KG1 (cell line): ENCODE results near the gene MISP3.

ENCODE experiments used
- DNase-seq: peaks from one replicate; lab custom pipeline; 2025; lab: John Stamatoyannopoulos, UW

MISP3 gene

DNA sequence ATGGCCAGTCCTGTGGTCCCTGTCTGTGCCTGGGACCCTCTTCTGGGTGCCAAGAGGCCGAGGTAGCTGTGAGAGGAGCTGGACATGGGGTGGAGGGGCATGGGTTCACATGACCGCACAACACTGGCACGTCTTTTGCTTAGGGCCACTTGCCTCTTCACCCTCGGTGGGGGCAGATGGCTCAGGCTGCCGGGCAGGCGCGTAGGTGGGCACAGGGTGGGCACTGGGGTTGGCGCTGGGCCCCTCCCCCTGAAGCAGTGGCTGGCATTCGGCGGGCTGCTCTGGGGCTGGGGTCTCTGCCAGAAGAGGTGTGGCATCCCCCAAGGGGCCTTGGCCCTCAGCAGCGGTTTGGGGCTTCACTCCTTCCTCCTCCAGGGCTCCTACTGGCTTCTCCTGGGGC lies 19.1 kb upstream of the MISP3 start:
- no peak for DNase-seq

DNA sequence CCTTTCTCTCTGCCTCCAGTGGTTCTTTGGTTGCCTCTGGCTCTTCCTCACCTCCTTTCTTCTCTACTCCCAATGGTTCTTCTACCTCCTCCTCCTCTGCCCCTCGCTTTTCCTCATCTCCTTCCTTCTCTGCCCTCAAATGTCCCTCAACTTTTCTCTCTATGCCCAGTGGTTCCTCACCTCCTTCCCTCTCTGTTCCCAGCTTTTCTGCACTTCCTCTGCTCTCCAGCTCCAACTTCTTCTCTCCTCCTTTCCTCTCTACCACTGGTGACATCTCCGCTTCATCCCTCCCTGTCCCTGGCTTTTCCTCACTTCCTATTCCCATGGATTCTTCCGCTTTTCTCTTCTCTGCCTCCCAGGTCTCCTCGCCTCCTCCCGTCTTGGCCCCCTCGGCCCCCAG lies 18.5 kb upstream of the MISP3 start:
- DNase-seq = no peak

DNA sequence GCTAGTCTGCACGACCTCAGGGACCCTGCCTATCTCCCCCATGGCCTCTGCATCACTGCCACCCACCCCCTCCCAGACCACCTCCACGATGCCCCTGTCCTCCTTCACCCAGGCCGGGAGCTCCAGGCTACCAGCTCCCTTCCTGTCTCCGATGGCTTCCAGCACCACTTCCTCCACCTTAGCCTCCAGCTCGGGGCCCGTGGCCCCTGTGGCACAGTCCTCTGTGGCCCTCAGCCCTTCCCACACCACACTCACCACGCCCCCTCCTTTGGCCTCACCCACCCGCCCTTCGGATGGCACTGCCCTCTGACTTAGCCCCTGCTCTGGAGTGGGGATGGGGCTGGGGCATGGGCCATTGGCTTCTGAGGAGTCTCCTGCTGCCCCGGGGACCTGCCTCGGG lies 17.9 kb upstream of the MISP3 start:
- no peak for DNase-seq

DNA sequence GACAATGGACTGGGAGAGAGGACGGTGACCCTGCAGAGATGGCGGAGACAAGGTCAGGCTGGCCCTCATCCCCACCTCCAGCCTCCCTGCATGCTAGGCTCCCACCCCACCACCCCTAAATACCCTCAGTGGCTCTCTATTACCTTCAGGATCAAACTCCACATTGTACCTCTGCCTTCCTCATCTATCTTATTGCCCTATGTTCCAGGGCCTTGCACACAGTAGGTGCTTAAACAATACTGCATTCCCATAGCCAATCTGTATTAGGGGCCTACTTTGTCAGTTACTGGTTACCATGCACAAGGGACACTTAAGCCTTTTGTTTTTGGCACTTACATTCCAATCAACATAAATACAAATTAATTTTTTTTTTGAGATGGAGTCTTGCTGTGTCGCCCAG lies 17.2 kb upstream of the MISP3 start:
- no peak for DNase-seq

DNA sequence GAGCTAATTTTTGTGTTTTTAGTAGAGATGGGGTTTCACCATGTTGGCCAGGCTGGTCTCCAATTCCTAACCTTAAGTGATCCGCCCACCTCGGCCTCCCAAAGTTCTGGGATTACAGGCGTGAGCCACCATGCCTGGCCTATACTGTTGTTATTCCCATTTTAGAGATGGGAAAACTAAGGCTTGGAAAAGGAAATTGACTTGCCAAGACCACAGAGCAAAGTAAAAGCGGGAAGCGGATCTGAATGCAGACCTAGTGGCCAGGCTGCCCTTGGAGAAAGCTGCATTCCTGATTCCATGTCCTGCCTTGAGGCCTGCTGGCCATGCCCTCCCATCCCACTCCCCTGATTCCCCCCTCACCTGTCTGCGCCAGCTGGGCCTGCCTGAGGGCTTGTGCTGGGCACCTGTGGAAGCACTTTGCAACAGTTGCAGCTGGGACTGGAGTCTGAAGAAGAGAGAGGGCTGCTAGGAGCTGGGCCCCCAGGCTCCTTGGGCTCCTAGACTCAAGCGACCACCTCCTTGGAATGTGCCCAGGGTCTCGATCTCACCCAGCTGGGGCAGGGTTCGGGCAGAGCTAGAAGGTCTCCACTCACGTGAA lies 16.4 kb upstream of the MISP3 start:
- no peak for DNase-seq

DNA sequence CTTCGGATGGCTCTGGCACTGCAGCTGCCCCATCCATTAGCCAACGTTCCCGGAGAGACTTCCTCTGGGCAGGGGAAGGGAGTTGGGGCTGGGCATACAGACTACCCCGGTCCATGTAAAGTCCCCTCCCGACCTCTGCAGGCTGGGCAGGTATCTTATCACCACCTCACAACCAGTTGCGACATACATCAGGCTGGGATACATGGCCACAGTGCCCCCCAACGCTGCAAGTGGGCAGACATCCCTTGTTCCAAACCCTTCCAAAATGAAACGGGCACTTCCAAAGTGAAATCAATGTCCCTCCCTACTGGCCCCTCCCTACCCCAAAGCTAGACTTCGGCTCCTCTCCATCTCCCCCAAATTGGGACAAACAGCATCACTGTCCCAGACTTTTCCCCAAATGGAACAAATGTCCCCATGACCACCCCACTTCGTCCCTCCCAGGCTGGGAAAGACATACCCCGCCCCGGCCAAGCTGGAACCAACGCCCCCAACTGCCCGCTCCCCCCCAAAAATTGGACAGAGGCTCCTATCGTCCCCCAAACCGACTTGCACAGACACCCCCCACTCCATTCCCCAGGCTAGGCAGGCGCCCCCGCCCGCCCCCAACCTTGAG lies 15.7 kb upstream of the MISP3 start:
- no peak for DNase-seq

DNA sequence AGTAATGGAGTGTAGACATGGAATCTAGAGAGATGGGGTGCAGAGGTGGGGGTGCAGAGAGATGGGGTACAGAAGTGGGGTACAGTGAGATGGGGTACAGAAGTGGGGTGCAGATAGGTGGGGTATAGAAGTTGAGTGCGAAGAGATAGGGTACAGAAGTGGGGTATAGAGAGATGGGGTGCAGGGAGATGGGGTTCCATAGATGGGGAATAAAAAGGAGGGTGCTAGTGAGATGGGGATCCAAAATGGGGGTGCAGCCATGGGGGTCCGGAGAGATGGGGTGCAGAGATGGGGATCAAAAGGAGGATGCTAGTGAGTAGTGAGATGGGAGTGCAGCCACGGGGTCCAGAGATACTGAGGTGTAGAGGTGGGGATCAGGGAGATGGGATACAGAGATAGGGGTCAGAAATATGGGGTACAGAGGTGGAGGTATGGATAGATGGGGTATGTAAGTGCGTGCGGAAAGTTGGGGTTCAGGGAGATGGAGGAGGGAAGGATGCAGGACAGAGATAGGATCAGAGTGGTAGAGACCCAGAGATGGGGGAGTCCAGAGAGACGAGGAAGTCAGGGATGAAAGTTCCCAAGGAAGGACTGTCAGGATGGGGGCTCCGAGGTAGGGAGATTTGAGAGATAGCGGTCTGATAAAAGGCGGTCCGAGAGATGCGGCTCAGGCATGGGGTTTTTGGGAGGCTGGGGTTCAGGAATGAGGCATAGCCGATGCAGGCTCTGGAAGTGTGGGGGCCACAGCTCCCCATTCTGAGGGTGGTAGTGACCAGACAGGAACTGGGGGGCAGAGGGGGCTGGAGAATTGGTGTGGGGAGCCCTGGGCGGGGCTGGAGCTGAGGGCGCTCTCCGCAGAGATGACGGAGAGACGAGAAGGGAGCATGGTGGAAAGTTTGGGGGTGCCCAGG lies 14.1 kb upstream of the MISP3 start:
- DNase-seq = no peak

DNA sequence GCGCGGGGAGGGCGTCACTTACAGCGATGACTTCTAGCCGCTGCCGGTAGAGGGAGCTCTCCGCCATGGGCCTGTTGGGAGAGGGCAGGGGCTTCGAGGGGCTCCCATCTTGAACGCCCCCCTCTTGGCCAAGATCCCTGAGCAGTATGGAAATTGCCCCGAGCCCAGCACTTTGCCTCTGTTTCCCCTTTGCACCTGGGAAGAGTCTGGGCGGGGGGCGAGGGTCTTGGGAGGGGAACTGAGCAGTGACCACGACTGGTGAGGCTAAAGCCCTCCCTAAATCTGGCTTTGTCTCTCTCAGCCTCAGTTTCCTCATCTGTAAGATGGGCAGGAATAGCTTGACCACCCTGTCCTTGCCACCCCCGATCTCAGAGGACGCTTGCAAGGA lies 13.5 kb upstream of the MISP3 start:
- DNase-seq = no peak

DNA sequence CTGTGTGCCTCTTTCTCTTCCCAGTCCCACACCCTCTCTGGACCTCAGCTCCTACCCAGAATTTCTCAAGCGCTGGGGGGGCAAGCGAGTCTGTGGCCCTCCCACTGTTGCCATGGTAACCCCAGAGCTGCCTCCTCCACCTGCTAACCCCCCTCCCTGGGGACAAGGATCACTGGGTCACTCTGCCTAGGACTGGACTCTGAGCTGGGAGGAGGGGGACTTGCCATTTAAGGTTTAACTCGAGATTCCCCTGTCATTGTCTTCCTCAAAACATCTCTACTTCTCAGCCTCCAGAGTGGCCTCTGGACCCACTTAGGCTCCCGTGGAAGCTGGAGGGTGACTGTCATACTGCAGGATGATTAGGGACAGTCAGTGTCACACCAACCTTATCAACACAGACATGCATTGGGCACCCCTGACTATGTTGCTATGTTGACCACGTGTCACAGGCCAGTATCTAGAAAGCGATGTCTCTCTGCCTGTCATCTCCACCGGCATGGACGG lies 12.9 kb upstream of the MISP3 start:
- no peak for DNase-seq

DNA sequence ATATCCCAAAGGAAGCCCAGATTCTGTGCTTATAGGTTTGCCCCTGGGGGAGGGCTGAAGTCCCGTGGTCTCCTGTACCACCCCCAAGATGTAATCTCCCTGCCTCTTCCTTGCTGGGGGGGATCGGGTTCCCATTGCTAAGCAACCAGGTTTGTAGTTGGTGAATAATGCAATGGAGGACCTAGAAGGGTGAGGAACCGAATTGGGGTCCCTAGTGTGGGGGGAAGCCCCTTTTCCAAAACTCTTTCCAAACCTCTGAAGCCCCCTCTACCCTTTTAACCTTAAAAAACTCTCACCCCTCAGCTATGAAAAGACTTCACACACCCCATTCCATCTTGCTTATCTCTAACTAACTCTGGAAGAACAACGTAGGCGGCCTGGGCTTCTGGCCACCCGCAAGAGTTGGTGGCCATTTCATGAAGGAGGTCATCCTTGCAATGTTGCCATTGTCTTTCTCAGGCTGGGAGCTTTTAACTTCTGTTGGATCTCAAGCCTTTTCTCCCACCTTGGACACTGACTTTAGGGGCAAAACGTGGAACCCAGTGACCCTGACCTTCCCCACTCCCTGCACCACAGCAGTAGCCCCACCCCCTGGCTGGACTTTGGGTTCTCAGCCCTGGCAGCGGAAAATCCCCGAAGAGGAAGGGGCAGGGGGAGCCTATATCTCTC lies 11.4 kb upstream of the MISP3 start:
- no peak for DNase-seq

DNA sequence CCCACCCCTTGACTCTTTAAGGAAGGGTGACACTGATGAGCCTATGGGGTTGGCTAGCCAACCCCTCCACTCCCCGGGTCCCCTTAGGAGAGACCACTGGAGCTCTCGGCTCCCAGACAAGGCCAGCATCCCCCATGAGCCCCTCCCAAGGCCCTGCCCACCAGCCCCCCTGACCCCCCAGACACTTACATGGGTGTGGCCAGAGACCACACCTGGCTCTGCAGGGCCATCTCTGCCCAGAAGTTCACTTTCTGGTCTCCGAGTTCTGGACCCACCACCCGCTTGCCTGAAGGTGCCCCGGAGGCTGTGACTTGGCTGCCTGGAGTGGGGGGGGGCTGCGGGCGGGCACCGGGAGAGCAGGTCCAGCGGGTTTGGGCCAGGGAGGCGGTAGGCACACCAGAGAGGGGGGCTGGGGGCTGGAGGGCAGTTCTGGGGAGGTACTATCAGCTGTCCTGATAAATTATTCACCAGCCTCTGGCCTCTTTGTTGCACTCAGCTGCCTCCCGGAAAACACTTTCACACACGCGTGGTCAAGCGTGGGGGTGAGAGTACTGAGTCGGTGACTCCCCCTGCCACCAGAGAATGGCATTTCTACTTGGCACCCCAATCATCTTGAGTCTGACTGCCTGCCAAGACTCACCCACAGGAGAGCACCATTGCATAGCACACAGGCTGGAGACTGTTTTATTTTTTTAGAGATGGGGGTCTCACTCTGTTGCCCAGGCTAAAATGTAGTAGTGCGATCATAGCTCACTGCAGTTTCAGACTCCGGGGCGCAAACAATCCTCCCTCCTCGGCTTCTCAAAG lies 10.6 kb upstream of the MISP3 start, which contains the start of gene PALM3:
TSS of gene PALM3 (minus strand) at position 326 of the 807 bp plus-strand sequence. CDS start at position 230, 96 bp downstream.
- no peak for DNase-seq

DNA sequence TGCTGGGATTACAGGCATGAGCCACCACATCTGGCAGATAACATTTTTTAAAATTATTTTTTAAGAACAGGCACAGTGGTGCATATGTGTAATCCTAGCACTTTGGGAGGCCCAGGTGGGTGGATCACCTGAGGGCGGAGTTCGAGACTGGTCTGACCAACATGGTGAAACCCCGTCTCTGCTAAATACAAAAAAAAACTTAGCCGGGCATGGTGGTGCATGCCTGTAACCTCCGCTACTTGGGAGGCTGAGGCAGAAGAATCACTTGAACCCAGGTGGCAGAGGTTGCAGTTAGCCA lies 10.1 kb upstream of the MISP3 start:
- DNase-seq = no peak

DNA sequence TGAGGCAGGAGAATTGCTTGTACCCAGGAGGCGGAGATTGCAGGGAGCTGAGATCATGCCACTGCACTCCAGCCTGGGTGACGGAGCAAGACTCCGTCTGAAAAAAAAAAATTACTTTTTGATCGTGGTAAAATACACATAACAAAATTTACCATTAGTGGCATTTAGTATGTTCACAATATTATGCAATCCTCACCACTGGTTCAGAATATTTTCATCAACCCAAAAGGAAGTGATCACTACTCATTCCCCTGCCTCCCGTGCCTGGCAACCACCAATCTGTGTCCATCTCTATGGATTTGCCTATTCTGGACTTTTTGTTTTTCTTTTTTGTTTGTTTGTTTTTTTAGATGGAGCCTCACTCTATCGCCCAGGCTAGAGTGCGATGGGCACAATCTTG lies 9.5 kb upstream of the MISP3 start:
- no peak for DNase-seq

DNA sequence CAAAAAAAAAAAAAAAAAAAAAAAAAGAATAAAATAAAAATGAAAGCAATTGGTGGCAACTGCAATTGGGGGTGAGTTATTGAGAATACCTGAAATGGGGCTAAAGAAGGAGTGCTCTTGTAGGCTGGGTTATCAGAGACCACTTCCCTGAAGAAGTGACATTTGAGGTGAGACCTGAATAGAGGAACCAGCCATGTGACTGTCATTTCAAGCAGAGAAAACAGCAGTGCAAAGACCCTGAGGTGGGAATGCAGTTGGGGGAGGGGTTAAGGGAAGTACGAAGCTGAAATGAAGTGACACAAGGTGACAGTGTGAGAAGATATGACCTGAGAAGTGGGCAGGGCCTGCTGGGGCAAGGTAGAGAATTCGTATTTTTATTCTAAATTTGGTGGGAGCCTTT lies 6.5 kb upstream of the MISP3 start:
- DNase-seq = no peak

DNA sequence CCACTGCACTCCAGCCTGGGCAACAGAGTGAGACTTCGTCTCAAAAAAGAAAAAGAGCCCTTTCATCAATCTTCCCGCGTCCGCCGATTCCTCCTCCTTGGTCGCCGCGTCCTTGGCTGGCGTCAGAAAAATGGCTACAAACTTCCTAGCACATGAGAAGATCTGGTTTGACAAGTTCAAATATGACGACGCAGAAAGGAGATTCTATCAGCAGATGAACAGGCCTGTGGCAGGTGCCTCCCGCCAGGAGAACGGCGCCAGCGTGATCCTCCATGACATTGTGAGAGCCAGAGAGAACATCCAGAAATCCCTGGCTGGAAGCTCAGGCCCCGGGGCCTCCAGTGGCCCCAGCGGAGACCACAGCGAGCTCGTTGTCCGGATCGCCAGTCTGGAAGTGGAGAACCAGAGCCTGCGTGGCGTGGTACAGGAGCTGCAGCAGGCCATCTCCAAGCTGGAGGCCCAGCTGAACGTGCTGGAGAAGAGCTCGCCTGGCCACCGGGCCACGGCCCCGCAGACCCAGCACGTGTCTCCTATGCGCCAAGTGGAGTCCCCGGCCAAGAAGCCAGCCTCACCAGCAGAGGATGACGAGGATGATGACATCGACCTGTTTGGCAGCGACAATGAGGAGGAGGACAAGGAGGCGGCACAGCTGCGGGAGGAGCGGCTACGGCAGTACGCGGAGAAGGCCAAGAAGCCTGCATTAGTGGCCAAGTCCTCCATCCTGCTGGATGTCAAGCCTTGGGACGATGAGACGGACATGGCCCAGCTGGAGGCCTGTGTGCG lies 2.1 kb upstream of the MISP3 start:
- no peak for DNase-seq

DNA sequence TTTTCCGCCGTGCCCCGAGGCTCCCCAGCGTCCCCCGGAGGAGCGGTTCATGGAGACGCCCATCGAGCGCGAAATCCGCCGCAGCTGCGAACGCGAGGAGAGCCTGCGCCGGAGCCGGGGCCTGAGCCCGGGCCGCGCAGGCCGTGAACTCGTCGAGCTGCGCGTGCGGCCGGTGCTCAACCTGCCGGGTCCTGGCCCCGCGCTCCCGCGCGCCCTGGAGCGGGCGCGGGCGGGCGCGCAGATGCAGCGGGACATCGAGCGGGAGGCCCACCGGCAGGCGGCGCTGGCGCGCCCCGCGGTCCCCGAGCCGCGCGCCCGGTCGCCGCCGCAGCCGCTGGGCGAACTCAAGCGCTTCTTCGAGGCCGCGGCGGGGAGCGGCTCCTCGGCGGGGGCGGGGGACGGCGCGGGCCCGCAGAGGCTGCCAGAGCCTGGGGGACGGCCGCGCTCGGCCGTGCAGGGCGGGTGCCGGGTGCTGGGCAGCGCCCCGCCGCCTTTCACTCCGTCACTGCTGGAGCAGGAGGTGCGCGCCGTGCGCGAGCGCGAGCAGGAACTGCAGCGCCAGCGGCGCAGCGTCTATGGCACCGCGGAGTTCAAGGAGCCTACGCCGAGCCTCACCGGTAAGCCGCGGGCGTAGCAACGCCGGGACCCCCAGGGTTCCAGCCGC lies 807 bp downstream of the MISP3 start:
- peak; percentile 34 for DNase-seq

DNA sequence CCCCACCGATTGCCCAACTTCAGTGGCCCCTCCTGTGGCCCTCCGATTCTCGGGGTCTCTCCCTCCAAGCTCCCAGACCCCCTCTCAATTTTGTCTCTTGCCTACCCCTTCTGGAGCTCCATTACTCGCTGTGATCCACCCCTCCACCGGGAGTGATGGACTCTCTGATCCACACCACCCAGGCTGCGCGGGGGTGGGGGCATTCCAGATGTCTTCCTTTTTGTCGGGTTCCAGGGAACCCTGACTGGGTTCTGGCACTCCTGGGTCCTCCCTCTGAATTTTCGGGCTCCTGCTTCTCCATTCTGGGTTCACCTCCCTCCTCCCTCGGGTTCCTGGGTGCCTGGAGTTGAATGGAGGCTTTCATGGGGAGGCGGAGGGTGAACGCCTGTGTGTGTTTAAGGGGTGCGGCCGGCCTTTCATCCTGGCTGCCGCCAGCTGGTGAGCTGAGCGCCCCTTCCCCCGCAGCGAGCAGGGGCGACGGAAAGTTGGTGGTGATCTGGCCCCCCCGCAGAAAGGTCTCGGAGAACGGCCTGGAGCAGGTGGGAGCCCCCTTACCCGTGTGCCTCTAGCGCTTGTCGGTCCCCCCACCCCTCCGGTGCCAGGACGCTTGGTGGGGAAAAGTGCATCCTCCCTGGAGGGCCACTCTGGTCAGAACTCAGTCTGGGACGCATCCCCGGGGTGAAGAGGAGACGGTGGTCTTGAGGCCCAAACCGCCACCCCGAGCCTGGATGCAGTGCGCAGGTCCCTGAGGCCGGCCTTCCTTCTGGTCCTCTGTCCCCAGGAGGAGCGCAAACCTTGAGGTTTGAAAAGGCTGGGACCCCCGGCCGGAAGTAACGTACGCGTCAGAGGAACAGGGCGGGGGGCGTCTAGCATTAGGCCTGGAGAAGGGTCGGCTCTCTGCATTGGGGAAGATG lies 1.6 kb downstream of the MISP3 start:
- DNase-seq = no peak

DNA sequence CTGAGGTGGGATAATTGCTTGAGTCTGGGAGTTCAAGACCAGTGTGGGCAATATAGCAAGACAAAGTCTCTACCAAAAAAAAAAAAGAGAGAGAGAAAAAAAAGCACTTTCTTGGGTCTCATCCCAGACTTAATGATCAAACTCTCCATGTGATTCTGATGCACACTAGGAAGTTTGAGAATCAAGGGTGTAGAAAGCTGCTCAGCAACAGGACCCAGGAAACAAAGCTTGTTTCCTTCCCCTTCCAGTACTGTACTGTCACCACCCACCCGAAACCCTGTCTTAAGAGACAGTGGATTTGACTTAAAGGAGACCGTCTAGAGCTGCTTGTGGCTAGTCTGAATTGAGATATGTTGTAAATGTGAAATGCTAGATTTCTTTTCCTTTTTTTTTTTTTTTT lies 5.8 kb downstream of the MISP3 start:
- DNase-seq = no peak
